SW480 (cell line): ENCODE measurements around the gene SPINDOC.

Experiments
- DNase-seq: peaks from one replicate; pipeline ENCODE4 v3.0.0-alpha.2; 2016; ENCODE audit warnings: low spot score

Gene SPINDOC

DNA sequence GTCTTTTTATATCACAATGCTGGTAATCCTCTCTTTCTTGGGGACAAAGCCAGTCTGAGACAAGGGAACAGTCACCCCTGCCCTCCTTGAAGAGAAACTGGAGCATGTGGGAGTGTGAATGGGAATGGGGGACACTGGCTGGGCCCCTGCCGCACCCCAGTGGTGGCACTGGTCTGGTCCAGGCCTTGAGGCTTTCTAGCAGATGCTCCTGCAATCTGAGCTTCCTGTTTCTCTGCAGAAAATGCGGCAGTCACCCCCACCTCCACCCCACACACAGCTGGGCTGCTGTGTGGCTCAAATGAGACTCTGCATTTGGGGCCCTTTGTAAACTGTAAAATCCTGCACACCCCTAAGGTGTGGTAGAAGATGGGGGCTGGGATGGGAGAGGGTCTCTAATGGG is 19.1 kb downstream of the SPINDOC start:
- no peak for DNase-seq

DNA sequence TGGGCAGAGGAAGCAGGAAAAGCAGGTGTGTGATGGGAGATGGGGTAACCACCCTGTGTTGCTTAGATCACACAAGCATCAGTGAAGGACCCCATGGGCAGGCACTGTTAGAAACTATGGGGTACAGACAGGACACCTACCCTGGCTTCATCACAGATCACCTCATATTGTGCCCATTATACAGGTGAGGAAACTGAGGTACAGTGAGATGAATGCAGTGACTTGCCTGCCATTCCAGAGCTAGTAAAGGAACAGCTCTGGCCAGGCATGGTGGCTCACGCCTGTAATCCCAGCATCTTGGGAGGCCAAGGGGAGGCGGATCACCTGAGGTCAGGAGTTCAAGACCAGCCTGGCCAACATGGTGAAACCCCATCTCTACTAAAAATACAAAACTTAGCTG is 19.8 kb downstream of the SPINDOC start:
- DNase-seq: no peak

DNA sequence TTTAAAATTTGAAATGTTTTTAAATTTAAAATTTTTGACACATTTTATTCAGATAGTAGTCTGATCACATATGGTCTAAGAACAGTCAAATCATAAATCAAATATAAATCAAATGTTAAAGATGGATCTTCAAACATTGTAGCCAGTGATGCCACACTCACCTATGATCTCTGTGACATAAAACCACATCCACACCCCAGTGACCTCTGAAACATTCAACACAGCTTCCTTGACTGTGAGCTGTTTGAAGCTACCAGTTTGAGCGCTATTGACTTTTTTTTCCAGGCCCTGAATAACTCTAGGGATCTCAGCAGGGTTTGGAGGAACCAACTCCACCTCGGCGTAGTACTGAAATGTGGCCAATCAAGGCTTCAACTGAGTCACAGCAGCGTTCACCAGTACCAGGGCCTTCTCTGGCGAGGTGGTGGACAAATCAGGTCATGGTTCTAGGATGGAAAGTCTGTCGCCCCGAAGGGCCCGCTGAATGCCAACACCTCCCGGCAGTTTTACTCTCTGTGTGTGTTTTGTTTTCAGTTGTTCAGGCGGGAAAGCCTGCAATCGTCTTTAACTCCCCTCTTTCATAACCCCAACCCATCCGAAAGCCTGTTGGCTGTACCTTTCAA is 21.4 kb downstream of the SPINDOC start:
- DNase-seq: peak; percentile 32

DNA sequence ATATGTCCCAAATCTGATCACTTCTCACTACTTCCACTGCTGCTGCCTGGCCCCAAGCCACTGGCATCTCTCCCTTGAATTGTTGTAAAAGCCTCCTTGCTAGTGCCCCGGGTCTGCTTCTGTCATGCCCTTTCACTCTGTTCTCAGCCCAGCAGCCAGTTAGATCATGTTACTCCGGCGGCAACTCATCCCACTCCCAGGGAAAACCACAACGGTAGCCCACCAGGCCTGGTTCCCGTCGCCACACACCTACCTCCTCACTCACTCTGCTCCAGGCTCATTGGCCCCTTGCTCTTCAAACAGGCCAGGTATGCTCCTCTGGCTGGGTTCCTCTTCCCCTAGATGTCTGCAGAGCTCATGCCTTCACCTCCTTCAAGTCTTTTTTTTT is 21.9 kb downstream of the SPINDOC start:
- no peak for DNase-seq

DNA sequence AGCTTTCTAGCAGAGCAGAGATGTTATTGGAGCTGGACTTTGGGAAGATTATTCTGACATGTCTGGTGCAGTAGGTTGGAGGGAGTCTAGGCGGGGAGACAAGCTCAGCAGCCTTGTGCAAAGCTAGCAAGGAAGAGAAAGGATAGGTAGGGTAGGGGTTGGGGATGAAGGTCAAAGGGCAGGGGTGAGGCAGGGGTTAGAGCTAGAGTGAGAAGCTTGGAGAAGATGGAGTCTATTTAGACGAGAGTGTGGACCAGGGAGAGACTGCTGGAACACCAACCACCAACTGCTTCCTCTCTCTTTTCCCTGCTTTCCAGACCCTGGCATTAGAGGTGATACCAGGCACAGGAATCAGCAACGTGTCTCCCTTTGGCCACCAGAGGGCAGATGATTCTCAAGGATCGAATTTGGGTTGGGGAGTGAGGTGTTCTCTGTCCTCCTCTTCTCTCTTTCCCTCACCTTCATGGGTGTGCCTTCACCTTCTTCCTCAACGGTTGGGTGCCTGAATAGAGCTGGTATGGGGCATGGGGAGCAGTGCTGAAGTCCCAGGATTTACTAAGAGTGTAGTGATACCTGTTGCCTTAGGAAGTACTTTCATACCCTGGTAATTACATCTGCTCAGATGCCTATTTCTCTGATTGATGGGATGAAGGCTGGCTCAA is 23.9 kb downstream of the SPINDOC start:
- DNase-seq: peak; percentile 79

DNA sequence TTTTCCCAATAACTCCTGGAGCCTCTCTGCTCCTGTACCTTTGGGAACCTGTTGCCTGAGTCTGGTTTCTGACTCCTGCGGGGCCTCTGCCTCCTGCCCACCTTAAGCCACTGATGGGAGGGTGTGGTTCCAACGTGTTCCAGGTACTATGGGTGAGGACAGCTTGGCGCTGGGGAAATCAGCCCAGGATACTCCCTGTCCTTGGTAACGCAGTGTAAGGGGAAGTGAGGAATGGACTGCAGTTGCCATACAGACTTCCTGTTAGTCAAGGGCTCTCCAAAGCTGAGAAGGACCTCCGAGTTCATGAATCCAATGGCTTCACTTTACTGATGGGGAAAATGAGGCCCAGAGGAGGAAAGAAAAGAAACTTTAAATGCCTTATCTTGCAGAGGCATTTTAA is 24.5 kb downstream of the SPINDOC start:
- DNase-seq: no peak

DNA sequence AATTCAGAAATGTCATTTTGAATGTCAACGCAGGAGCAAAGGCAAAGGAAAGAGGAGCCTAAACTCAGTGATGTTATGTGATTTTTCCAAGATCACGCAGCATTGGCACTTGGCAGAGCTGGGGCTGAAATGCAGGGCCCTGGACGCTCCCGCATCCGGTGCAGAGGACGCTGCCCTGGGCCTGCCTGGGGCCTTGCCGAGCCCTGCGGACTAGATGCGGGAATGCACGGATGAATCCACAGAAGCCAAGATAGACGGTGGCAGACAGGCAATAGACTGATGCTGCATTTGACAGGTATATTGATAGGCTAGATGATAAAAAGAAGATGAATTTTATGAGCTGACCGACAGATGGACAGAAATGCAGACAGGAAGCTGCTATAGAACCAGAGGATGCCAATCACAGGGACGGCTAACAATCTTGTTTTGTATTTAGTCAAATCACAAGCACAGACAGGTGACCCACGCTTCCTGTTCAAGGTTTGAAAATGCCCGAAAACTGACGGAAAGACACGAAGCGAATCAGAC is 25.0 kb downstream of the SPINDOC start:
- DNase-seq: no peak

DNA sequence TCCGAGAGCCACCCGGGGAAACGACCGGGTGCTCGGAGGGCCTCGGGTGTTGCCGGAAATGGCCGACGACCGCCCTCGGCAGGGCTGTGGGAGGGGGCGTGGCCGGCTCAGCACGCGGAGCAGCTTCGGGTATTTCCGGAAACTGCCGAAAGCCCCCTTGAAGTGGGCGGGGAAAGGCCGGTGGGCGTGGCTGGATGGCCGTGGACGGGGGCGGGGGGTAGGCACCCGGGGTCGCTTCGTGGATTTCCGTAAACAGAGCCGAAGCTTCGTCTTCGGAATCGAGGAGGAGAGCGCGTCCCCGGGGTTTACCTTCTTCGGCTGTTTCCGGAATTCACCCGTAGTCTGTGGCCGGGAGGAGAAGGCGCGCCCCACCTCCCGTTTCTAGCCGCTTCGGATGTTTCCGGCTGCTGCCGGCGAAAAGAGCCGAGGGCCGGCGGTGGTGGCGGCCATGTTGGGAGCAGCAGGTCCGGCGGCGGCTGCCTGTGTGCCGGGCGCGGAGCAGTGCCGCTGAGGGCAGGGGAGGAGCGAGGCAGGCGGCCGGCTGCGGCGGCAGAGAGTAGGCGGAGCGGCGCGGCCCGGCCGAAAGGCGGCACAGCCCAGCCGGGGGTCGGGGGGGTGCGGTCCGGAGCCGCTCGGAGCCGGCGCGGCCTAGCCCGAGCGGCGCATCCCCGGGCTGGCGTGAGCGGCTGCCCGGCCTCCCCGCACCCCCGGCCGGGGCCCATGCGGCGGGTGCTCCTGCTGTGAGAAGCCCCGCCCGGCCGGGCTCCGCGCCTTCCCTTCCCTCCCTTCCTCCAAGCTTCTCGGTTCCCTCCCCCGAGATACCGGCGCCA is 25.6 kb downstream of the SPINDOC start, which contains the start of gene MARK2:
Gene MARK2, plus strand, starts transcription at position 433 of the 830 bp plus-strand sequence. Its CDS starts 397 bp downstream, at position 830.
- peak; percentile 98 for DNase-seq

DNA sequence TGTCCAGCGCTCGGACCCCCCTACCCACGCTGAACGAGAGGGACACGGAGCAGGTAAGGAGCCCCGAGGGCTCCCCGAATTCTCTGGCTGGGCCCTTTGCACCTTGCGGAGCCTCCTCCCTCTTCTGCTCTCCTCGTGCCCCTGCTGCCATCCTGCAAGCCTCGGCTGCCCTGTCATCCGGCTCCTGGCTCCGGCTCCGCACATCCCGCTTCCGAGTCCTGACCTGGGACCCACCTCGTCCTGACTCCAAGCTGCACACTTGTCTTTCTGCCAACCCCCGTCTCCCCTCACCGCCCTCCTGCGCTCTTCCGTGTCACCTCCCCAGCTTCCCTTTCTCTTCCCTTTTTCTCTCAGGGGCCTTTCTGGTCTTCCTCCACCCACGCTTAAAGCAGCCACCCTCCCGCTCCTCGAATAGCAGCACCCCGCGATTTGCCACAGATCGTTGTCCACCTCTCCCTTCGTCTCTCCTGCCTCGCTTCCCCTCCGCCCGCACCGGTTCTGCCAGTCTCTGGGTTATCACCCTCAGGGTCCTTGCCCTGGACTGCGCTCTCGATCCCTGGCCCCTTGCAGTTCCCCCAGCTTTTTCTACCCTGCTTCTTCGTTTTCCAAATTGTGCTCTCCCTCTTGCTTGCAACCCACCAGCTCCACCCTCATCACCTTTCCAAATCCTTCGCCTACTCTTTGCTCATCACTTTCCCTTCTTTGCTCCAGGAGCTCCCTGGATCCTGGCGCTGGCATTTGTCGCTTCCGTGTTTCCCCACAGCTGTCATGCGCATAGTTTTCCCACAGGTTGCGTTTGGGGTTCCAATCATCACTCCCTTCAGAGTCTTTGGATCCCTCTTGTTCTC is 26.5 kb downstream of the SPINDOC start:
- no peak for DNase-seq

DNA sequence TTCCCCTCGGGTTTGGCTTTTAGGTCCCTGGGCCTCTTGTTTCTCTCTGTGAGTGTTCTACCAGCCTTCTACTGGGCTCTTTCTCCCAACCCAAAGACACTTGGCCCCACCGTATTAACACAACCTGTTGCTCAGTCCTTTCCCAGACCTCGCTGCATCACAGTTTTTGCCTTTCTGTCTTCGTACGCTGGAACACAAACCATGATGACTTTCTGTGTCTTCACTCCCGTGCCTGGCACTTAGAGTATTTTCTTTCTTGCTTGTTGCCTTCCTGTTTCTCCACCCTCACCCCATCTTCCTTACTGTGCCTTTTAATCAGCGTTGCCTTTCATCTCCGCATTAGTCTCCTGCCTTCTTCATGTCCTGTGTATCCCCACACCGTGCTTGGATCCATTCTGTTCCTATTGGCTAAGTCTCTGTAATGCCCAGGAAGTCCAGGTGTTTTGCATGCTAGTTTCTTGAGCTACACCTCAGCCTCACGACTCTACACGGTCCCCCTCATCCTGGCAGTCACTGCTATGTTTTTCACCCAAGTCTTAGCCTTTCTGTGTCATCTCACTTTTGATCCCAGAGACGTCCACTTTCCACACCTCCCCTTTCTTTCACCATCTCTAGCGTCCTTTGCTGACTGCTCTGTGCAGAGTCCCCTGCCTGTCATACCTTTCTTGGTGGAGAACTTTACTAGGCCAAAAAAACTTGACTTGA is 27.3 kb downstream of the SPINDOC start:
- no peak for DNase-seq

DNA sequence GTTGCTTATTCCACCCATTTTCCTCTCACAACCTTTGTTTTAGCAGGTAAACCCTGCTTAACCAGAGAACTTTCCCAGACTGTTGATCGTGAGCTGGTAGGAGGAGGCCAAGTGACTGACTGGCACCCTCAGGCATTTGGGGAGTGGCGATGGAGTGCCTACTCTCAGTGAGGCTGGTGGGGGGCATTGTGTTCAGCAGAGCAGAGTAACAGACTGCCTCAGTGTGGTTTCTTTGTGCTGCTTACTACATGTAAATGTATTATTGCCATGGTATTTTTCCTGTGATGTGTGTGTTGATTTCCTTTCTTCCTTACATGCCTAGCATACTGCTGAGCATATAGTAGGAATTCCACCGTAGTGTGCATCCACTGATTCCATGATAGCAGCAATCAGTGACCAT is 28.3 kb downstream of the SPINDOC start:
- no peak for DNase-seq

DNA sequence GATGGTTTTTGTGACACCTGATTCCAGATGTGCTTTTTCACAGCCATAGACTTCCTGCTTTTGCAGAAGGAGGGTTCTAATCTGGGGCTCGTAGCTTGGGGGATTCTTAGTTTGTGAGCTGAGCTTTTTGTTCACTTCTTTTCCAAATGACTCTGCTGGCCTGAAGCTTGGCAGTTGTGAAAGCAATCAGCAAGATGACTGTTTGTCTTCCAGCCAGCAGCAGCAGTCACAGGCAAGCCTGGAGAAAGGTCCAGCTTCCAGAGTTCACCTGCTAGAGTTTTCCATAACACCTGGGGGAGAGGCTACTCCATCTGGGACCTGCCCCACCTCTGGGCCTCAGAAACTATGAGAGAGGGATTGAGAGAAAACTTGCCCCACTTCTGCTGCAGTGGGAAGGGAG is 29.8 kb downstream of the SPINDOC start:
- no peak for DNase-seq

DNA sequence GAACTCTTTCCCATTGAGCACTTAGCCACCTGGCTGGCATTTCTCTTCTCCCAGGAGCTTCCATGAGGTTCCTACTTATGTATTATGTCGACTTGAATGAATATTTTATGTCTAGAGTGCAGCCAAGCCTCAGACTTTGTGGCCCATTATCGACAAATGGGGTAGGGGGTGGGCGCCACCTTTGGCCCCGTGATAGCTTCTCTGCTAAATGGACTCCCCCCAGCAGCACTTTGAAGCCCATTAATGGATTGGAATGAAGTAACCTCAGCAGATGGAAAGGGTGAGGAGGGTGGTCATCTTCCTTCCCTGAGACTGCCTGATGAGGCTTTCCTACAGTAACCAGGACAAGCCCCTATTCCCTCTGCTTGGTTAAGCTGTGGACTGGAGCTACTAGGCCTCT is 31.6 kb downstream of the SPINDOC start:
- DNase-seq: no peak

DNA sequence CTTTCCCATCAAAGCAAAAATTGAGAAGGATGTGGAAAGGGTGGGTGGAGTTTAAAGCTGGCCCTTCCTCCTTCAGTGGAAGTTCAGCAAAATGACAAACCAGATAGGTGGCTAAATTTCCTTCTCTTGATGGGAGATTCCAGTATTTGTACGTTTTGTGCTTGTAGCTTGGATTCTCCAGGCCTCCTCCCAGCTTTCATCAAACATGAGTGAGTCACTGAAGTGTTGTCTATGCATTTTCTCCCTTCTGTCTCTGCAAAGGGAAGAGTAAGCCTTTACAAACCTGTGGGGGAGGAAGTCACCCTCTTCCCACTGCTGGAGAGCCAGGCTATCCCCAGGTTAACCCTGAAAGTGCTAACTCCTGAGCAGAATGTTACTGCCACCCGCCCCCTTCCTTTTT is 32.0 kb downstream of the SPINDOC start:
- no peak for DNase-seq

DNA sequence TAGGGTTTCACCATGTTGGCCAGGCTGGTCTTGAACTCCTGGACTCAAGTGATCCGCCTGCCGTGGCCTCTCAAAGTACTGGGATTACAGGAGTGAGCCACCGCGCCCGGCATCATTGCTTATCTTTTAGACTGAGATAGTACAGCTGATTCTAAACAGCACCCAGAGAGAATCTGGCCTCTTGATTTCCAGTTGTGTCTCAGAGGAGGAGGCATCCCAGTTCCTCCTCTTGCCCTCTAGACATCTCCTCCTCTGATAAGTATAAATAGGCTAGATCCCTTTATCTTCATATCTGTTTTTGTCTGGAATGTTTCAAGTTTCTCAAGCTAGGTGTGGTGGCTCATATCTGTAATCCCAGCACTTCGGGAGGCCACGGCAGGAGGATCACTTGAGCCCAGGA is 32.7 kb downstream of the SPINDOC start:
- no peak for DNase-seq

DNA sequence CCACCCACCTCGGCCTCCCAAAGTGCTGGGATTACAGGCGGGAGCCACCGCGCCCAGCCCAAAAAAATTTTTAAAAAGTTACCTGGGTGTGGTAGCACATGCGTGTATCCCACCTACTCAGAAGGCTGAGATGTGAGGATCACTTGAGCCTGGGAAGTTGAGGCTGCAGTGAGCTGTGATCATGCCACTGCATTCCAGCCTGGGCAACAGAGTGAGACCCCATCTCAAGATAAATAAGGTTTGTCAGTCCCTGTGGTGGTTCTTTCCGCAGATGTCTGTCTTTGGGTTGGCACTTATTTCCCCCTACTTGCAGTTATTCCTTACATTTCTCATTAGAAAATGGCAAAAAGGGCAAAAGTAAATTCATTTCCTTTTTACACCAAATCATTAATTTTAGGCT is 33.6 kb downstream of the SPINDOC start:
- no peak for DNase-seq

DNA sequence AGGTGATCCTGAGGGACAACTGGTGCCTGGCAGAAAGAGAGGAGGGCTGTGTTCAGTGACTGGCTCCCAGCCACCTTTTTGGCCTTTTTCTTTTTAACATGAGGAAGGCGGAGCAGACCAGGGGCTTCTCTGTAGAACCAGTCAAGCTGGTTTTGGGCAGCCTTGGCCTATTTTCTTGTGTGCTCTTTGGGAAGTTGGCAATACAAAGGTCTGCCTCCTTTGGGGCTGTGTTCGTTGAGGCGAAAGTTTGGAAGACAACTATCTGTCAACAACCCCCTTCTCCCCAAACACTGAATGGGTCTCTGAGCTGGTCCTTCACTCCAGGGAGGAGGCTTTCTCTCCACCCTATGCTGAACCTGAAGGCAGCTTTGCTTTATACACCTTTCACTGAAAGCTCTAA is 34.1 kb downstream of the SPINDOC start:
- DNase-seq: no peak

DNA sequence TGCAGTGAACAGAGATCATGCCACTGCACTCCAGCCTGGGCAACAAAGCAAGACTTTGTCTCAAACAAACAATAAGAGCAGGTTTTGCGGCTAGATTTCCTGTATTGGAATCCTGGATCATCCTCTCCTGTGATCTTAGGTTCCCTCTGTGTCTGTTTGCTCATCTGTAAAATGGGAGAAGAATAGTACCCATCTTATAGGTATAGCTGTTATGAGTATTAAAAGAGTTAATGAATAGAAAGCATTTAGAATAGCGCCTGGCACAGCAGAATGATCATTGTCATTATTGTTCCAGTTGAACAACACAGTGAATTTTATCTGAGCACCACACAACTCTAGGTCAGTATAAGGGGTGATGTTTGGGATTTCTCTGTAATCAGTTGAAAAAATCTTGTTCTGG is 36.4 kb downstream of the SPINDOC start:
- DNase-seq: no peak

DNA sequence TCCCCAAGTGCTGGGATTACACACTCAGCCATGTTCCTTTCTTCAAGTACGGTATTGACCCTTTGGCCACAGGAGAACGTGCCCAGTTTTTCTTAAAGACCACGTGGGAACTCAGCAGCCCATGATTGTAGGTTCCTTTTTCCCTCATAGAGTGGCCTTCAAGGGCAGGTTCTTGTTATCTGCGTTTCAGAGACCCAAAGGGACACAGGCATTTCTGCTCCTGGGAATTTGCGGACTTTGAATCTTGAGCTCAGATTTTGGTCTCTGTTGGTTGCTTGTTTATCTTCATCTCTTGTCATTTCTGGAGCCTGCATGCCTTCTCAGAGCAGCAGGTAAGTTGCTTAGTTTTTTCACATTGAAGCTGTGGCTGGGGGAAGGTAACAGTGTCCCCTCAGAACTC is 37.7 kb downstream of the SPINDOC start:
- DNase-seq: no peak

DNA sequence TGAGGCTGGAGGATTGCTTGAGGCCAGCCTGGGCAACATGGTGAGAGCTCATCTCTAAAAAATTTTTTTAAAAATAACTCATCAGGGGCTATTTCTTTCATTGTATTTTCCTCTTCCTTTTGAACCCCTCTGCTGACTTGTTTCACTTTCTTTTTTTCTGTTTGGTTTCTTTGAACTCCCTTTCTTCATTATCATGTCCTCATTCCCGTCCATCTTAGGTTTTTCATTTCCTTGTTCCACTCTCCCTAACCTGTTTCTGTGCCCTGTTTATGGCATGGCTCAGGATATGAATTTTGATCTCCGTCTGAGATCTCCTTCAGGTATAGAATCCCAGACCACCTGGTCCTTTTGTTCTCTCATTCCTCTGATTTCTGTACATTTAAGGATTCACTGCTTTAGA is 38.1 kb downstream of the SPINDOC start:
- no peak for DNase-seq

DNA sequence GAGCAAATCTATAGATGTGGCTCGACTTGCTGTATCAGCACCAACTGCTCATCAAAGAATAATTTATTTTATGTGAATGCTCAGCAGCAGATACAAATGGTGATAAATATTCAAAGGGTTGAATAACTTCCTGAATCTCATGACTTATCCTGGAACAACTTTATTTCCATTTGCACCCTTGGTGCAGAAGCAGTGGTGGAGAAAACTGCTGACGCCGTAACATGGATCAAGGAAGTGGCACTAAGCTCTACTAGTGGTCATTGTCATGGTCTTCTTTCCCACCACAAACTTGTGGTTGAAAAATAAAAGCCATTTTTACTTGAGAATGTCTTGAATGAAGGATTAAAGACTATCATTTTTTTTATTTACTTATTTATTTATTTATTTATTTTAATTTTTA is 40.2 kb downstream of the SPINDOC start:
- no peak for DNase-seq
